H1 (cell line): ENCODE results near the gene SNRPA1. TPM values are rescaled to one million over a fixed set of nuclear protein-coding genes. Genes with fewer than 3 reads are reported as not detected.

ENCODE experiments used
- CTCF ChIA-PET: fragments of 300-600 bp; sonication (Branson Sonifier 250); formaldehyde crosslinking; loops from one replicate; lab custom pipeline; 2021; ENCODE audit not compliant: partially characterized antibody; lab: Charles Lee
- POLR2A ChIA-PET: fragments of 300-600 bp; sonication (Branson Sonifier 250); formaldehyde crosslinking; loops from one replicate; lab custom pipeline; 2021; ENCODE audit warnings: inconsistent platforms; ENCODE audit not compliant: partially characterized antibody; lab: Charles Lee
- DNase-seq, 2 experiments: peaks; one replicate each; pipeline versions ENCODE4 v3.0.0 to v3.0.0-alpha.2; 2010 to 2022; ENCODE audit warnings: low spot score in 2 of 2, low read depth in 1 of 2, mixed read lengths in 1 of 2
- FAIRE-seq: peaks from 2 replicates; lab custom pipeline; 2011; peaks lifted over from hg19 to GRCh38; lab: Jason Lieb, UNC
- H2AFZ ChIP-seq: 2 replicates; pipeline ENCODE4 v1.8.1; 2012; ENCODE audit warnings: low read length, inconsistent platforms
- H2AK5ac ChIP-seq: 2 replicates; pipeline ENCODE4 v1.6.1; 2013; ENCODE audit warnings: low read depth, low read length
- H2BK120ac ChIP-seq: replicated peaks from 2 replicates; pipeline ENCODE3; 2013; ENCODE audit warnings: low read depth, low read length, inconsistent platforms
- H2BK12ac ChIP-seq: 2 replicates; pipeline ENCODE4 v1.6.1; 2013; ENCODE audit warnings: low read depth, low read length
- H2BK15ac ChIP-seq: 2 replicates; pipeline ENCODE4 v1.6.1; 2013; ENCODE audit warnings: low read length
- H2BK20ac ChIP-seq: 2 replicates; pipeline ENCODE4 v1.6.1; 2013; ENCODE audit warnings: low read length
- H2BK5ac ChIP-seq: 2 replicates; pipeline ENCODE4 v1.6.1; 2013; ENCODE audit warnings: low read depth, low read length
- H3K14ac ChIP-seq: 2 replicates; pipeline ENCODE4 v1.6.1; 2013; ENCODE audit warnings: inconsistent platforms; ENCODE audit not compliant: insufficient read length
- H3K18ac ChIP-seq: 2 replicates; pipeline ENCODE4 v1.6.1; 2013; ENCODE audit warnings: low read length; ENCODE audit errors: extremely low read depth
- H3K23ac ChIP-seq: 2 replicates; pipeline ENCODE4 v1.6.1; 2013; ENCODE audit warnings: inconsistent platforms; ENCODE audit not compliant: insufficient read length
- H3K23me2 ChIP-seq: 2 replicates; pipeline ENCODE4 v1.6.1; 2013; ENCODE audit warnings: low read depth, low read length
- H3K27ac ChIP-seq: 2 replicates; pipeline ENCODE4 v1.6.1; 2011; ENCODE audit warnings: low read depth, low read length, inconsistent platforms
- H3K27me3 ChIP-seq, 4 experiments: replicated peaks in 1 of 4; 1 replicate in 1 of 4; 2 replicates in 3 of 4; pipeline versions ENCODE4 v1.6.1 to v1.8.1; 2011 to 2013; ENCODE audit warnings: low read length in 3 of 4, mild to moderate bottlenecking in 3 of 4, inconsistent platforms in 2 of 4, mixed read lengths in 2 of 4, moderate library complexity in 1 of 4; ENCODE audit not compliant: control insufficient read depth in 3 of 4, insufficient read depth in 3 of 4; ENCODE audit errors: extremely low read depth in 1 of 4
- H3K36me3 ChIP-seq, 4 experiments: 2 replicates each; pipeline versions ENCODE4 v1.6.1 to v1.8.1; 2011 to 2013; ENCODE audit warnings: mild to moderate bottlenecking in 4 of 4, low read length in 3 of 4, moderate library complexity in 2 of 4, control low read depth in 1 of 4, inconsistent platforms in 1 of 4; ENCODE audit not compliant: insufficient read depth in 4 of 4, control insufficient read depth in 2 of 4
- H3K4ac ChIP-seq: replicated peaks from 2 replicates; pipeline ENCODE3; 2013; ENCODE audit warnings: low read length, low read depth, mixed read lengths, inconsistent platforms; ENCODE audit not compliant: insufficient read length
- H3K4me1 ChIP-seq, 4 experiments: replicated peaks in 1 of 4; 1 replicate in 1 of 4; 2 replicates in 3 of 4; pipeline versions ENCODE4 v1.6.1 to v1.8.1; 2011 to 2013; ENCODE audit warnings: low read length in 3 of 4, inconsistent platforms in 2 of 4, mixed read lengths in 1 of 4; ENCODE audit not compliant: insufficient read depth in 4 of 4, control insufficient read depth in 3 of 4
- H3K4me2 ChIP-seq, 2 experiments: 2 replicates each; pipeline versions ENCODE4 v1.6.1 to v1.8.1; 2011 to 2013; ENCODE audit warnings: low read depth in 2 of 2, low read length in 2 of 2, control low read depth in 1 of 2, inconsistent platforms in 1 of 2, mild to moderate bottlenecking in 1 of 2; ENCODE audit not compliant: insufficient read depth in 1 of 2
- H3K4me3 ChIP-seq, 4 experiments: fragments of 200-600, 300-600 bp in 1 of 4; sonication (generic), shearing (Covaris generic), sonication (Bioruptor Twin) in 1 of 4; 2 replicates each; pipeline versions ENCODE4 v1.5.1 to v1.8.1; 2011 to 2016; ENCODE audit warnings: low read length in 4 of 4, low read depth in 3 of 4, control low read depth in 2 of 4, inconsistent platforms in 2 of 4, mild to moderate bottlenecking in 2 of 4, mixed read lengths in 1 of 4, moderate library complexity in 1 of 4; ENCODE audit not compliant: insufficient read depth in 2 of 4; ENCODE audit errors: extremely low read depth in 1 of 4
- H3K56ac ChIP-seq: replicated peaks from 2 replicates; pipeline ENCODE3; 2013; ENCODE audit warnings: low read depth, mild to moderate bottlenecking, mixed read lengths, low read length, inconsistent platforms; ENCODE audit not compliant: insufficient read length
- H3K79me1 ChIP-seq: 2 replicates; pipeline ENCODE4 v1.6.1; 2013; ENCODE audit warnings: low read depth, low read length, control low read depth
- H3K79me2 ChIP-seq, 2 experiments: 2 replicates each; pipeline versions ENCODE4 v1.6.1 to v1.8.1; 2012 to 2013; ENCODE audit warnings: low read length in 2 of 2, mild to moderate bottlenecking in 2 of 2, inconsistent platforms in 1 of 2; ENCODE audit not compliant: insufficient read depth in 2 of 2, control insufficient read depth in 1 of 2
- H3K9ac ChIP-seq, 4 experiments: replicated peaks in 1 of 4; 1 replicate in 1 of 4; 2 replicates in 3 of 4; pipeline versions ENCODE4 v1.6.1 to v1.8.1; 2011 to 2013; ENCODE audit warnings: low read depth in 3 of 4, low read length in 3 of 4, control low read depth in 2 of 4, mild to moderate bottlenecking in 2 of 4, moderate library complexity in 2 of 4, inconsistent platforms in 1 of 4; ENCODE audit errors: extremely low read depth in 1 of 4
- H3K9me3 ChIP-seq, 2 experiments: 2 replicates each; pipeline versions ENCODE4 v1.6.1 to v1.8.1; 2012 to 2013; ENCODE audit warnings: mild to moderate bottlenecking in 2 of 2, moderate library complexity in 2 of 2, control low read depth in 1 of 2, inconsistent platforms in 1 of 2, low read depth in 1 of 2, low read length in 1 of 2, mixed read lengths in 1 of 2; ENCODE audit not compliant: insufficient read depth in 2 of 2
- H4K20me1 ChIP-seq, 2 experiments: replicated peaks in 1 of 2; 2 replicates each; pipeline versions ENCODE3 to v1.8.1; 2011 to 2013; ENCODE audit warnings: inconsistent platforms in 2 of 2, low read length in 2 of 2, mild to moderate bottlenecking in 1 of 2; ENCODE audit not compliant: insufficient read depth in 2 of 2, control insufficient read depth in 1 of 2
- H4K5ac ChIP-seq: 2 replicates; pipeline ENCODE4 v1.6.1; 2013; ENCODE audit warnings: low read length, low read depth, mixed read lengths, inconsistent platforms; ENCODE audit not compliant: insufficient read length
- H4K8ac ChIP-seq: 2 replicates; pipeline ENCODE4 v1.8.0; 2013; ENCODE audit warnings: mild to moderate bottlenecking, moderate library complexity, low read length, inconsistent platforms; ENCODE audit not compliant: insufficient read depth; ENCODE audit errors: extremely low read depth
- H4K91ac ChIP-seq: replicated peaks from 2 replicates; pipeline ENCODE3; 2013; ENCODE audit warnings: low read length, mixed read lengths, inconsistent platforms; ENCODE audit not compliant: insufficient read length
- CEBPB ChIP-seq: IDR thresholded peaks from 2 replicates; pipeline ENCODE4 v1.6.1; 2012; ENCODE audit warnings: low read depth, low read length
- EGR1 ChIP-seq: IDR thresholded peaks from 2 replicates; pipeline ENCODE4 v1.6.1; 2011; ENCODE audit warnings: low read depth, low read length, borderline replicate concordance
- EZH2 ChIP-seq: fragments of 200-600 bp; sonication (generic); IDR thresholded peaks from 2 replicates; pipeline ENCODE4 v1.7.1; 2012; ENCODE audit warnings: low read depth, mild to moderate bottlenecking, moderate library complexity, low read length, inconsistent platforms; ENCODE audit not compliant: severe bottlenecking
- POU5F1 ChIP-seq: IDR thresholded peaks from 2 replicates; pipeline ENCODE4 v1.6.1; 2011; ENCODE audit warnings: low read depth, mild to moderate bottlenecking, low read length, moderate library complexity
- RFX5 ChIP-seq: IDR thresholded peaks from 2 replicates; pipeline ENCODE4 v1.6.1; 2011; ENCODE audit warnings: low read depth, low read length, improper control_type of control experiment, borderline replicate concordance
- WGBS, 2 experiments: shearing (Covaris generic) in 1 of 2; methylation state at CpG; one replicate each; pipeline versions ENCODE4 v1.1.6 to v1.1.7; 2013 to 2015; ENCODE audit warnings: low lambda C conversion rate in 2 of 2, mixed read lengths in 2 of 2, inconsistent platforms in 1 of 2, low coverage in 1 of 2, missing lambda C conversion rate in 1 of 2; ENCODE audit not compliant: insufficient replicate concordance in 2 of 2, insufficient coverage in 1 of 2, insufficient read length in 1 of 2; ENCODE audit errors: extremely low coverage in 1 of 2, missing lambda C conversion rate in 1 of 2; 5-methylcytosine and 5-hydroxymethylcytosine counted together
- polyA plus RNA-seq, 7 experiments: library from polyadenylated mRNA; depleted of rRNA in 3 of 7; stranded (reverse) in 5 of 7; unstranded in 2 of 7; fragments of >200 nt in 5 of 7; fragments of 200-250 nt in 2 of 7; gene quantifications; 1 replicate in 5 of 7; 2 replicates in 1 of 7; 4 replicates in 1 of 7; pipeline versions ENCODE4 v1.2.1 to v1.2.3, GENCODE V29; 2011 to 2013; ENCODE audit warnings: missing spikeins in 2 of 7, mixed read lengths in 2 of 7
- total RNA-seq: library from RNA; stranded (reverse); fragmentation: NEBNext Ultra II Directional; extraction: Animal tissue kit (Norgen Biotek cat#: 25700); gene quantifications from 2 replicates; pipeline ENCODE4 v1.2.1, GENCODE V29; 2021

The SNRPA1 gene
- total and polyA plus RNA-seq, 2 of the 8 experiments (the other 6 are each of a cell fraction or from before 2014, with no cell fraction given) = 140 to 221 TPM

DNA sequence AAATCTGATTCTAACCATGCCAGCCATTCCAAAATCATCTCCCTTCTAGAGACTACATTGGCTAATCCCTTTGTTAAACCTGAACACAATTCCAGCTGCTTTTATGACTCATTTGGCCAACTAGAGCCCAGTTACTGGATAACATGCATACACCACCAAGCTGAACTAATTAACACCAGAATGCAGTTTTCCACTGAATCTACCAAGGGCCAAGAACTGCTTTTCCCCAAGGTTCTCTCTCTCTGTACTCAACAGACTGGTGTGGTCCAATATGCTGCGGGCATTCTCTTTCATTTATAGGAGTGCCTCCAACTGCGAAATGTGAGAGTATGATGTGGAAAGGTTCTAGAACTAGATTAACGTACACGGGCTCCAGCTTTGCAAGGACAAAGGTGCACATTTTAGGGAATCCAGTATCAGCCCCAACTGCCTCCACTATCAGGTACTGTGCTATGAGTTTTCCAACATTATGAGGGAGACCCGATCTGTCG is 44.7 kb downstream of the SNRPA1 start:
- Histone ChIP-seq H3K79me1 (peaks cover 5% of the 10 kb centered on the region), H2BK20ac (no peak overlapping the region), H3K23me2 (peaks cover 13% of the 10 kb centered on the region), H3K4me2 (peak overlapping the region; percentile 89 to 97), H3K18ac (no peak overlapping the region), H3K4me3 (peak overlapping the region; percentile 55 to 76 (median 72)), H3K23ac (no peak overlapping the region), H2BK15ac (no peak overlapping the region), H4K20me1 (peaks cover 12 to 22% of the 10 kb centered on the region in 2 experiments), H3K9ac (peak overlapping the region; percentile 39 to 88 (median 61)), H2BK5ac (peak overlapping the region; percentile 26; the same call in 1 of the 2 replicates), H2BK120ac (no peak overlapping the region), H2AK5ac (no peak overlapping the region), H3K27me3 (peaks cover 0 to 3% (median 0%) of the 10 kb centered on the region in 4 experiments; a peak in 3 of 7 replicates), H3K4me1 (peaks cover 4 to 11% (median 7%) of the 10 kb centered on the region in 4 experiments), H3K36me3 (peaks cover 0 to 3% (median 0%) of the 10 kb centered on the region in 4 experiments; a peak in 1 of 8 replicates), H2AFZ (no peak overlapping the region), H2BK12ac (no peak overlapping the region), H4K91ac (peak overlapping the region; percentile 83), H4K5ac (peak overlapping the region; percentile 53), H3K79me2 (peaks cover 28 to 60% of the 10 kb centered on the region in 2 experiments), H4K8ac (peak overlapping the region; percentile 76; the same call in 1 of the 2 replicates), H3K4ac (peak overlapping the region; percentile 55), H3K9me3 (no peaks in the 10 kb centered on the region), H3K14ac (no peak overlapping the region), H3K27ac (no peak overlapping the region), H3K56ac (peak overlapping the region; percentile 40)
- no peak for FAIRE-seq
- TF ChIP-seq EGR1 (no peak), RFX5 (no peak), POU5F1 (no peak), CEBPB (no peak), EZH2 (no peak)
- DNase-seq = no peak
- POLR2A ChIA-PET = interaction anchor here (0.7 to 5.1 kb wide), 10 partner anchors 6 to 237 kb away, joined by 3 to 18 read pairs (median 4); no protein-coding TSS in a partner anchor
- 17% methylated on average over 6 of the region's 6 CpGs; no CpG with 5 or more reads in 1 of the 2 experiments for WGBS, 2 experiments
- CTCF ChIA-PET = interaction anchor here (0.9 to 9.9 kb wide), 7 partner anchors 39 to 239 kb away, joined by 3 to 216 read pairs (median 3); no protein-coding TSS in a partner anchor
